Loucy (cell line): Measurements from ENCODE around the gene KCNN3.

ENCODE experiments used
- CTCF ChIP-seq: fragments of 200-600 bp; sonication (generic); conservative IDR thresholded peaks from 2 replicates; pipeline ENCODE4 v1.5.1; 2014; ENCODE audit warnings: mild to moderate bottlenecking, antibody characterized with exemption, low read length
- EZH2phosphoT487 ChIP-seq: fragments of 200-600 bp; IDR thresholded peaks from 2 replicates; pipeline ENCODE4 v1.6.1; 2018; ENCODE audit warnings: antibody characterized with exemption, mild to moderate bottlenecking, moderate library complexity, borderline replicate concordance

- TF ChIP-seq CTCF (no peak), EZH2phosphoT487 (no peak)
Measured at GRCh38 chr1:154792899-154793298, 77.2 kb downstream of the KCNN3 start.
